Tibial artery (tissue), 4 donors: Measurements from ENCODE around the gene NMRK1.

Experiments
- DNase-seq, 2 donors: peaks; one replicate each; pipeline ENCODE4 v3.0.0-alpha.2; 2019
- H3K27ac ChIP-seq, 2 donors: fragments of 200-600 bp; sonication (generic) in 1 of 2; 1 replicate in 1 of 2; 2 replicates in 1 of 2; pipeline ENCODE4 v1.5.1; 2018 to 2019; ENCODE audit warnings: mild to moderate bottlenecking in 1 of 2
- H3K27me3 ChIP-seq, 2 donors: fragments of 200-600 bp; sonication (generic) in 1 of 2; one replicate each; pipeline versions ENCODE4 v1.5.1 to v1.6.0; 2016 to 2019
- H3K36me3 ChIP-seq, 3 donors: fragments of 200-600 bp; sonication (generic) in 2 of 3; one replicate each; pipeline ENCODE4 v1.5.1; 2016 to 2019; ENCODE audit warnings: mild to moderate bottlenecking in 2 of 3
- H3K4me1 ChIP-seq, 4 donors: fragments of 200-600 bp; sonication (generic) in 2 of 4; 1 replicate in 3 of 4; 2 replicates in 1 of 4; pipeline ENCODE4 v1.5.1; 2016 to 2019
- H3K4me3 ChIP-seq, 2 donors: fragments of 200-600 bp; sonication (generic) in 1 of 2; 1 replicate in 1 of 2; 2 replicates in 1 of 2; pipeline ENCODE4 v1.5.1; 2018 to 2019; ENCODE audit warnings: mild to moderate bottlenecking in 2 of 2
- H3K9me3 ChIP-seq, 3 donors: fragments of 200-600 bp; sonication (generic) in 1 of 3; one replicate each; pipeline ENCODE4 v1.5.1; 2016 to 2019
- CTCF ChIP-seq, 2 experiments: fragments of 200-600 bp in 1 of 2; fragments of 450-650 bp in 1 of 2; IDR thresholded peaks; one replicate each; pipeline ENCODE4 v1.5.1; 2017 to 2019; ENCODE audit warnings: antibody characterized with exemption in 2 of 2, mild to moderate bottlenecking in 1 of 2, moderate library complexity in 1 of 2
- intact Hi-C: fragments of 100-400 bp; cut with DNase I; formaldehyde crosslinking; loops from one replicate; pipeline ENCODE4 v1.15.0; 2023; ENCODE audit warnings: low total_unique reads

The NMRK1 gene

GRCh38 chr9:75033791-75034473 lies 54.0 kb downstream of the NMRK1 start:
- intact Hi-C loops, result loop anchor here (2.0 kb wide), 1 partner anchor 43 kb away; no protein-coding TSS in a partner anchor
- TF ChIP-seq CTCF (IDR thresholded peaks at IDR 0.05), result no peak
- Histone ChIP-seq H3K36me3 (no peaks in the 10 kb centered on the region), H3K9me3 (no peaks in the 10 kb centered on the region), H3K27ac (no peak overlapping the region), H3K27me3 (peaks cover 0 to 2% of the 10 kb centered on the region in 2 donors), H3K4me1 (no peaks in the 10 kb centered on the region), H3K4me3 (no peak overlapping the region)
- DNase-seq, result no peak

GRCh38 chr9:75027187-75028107 lies 60.5 kb downstream of the NMRK1 start:
- peak; percentile 51 to 76 for DNase-seq
- Histone ChIP-seq H3K4me3 (peak overlapping the region; percentile 82 to 90), H3K27me3 (no peaks in the 10 kb centered on the region), H3K27ac (peak overlapping the region; percentile 81 to 92), H3K4me1 (peaks cover 0 to 12% (median 9%) of the 10 kb centered on the region in 4 donors), H3K36me3 (no peaks in the 10 kb centered on the region), H3K9me3 (no peaks in the 10 kb centered on the region)
- TF ChIP-seq CTCF (IDR thresholded peaks at IDR 0.05), result no peak
- intact Hi-C loops, result loop anchor here (5.0 kb wide), 1 partner anchor 75 kb away; the partner anchor contains the start of gene C9orf40

- H3K27me3 ChIP-seq, result no peaks in the 10 kb centered on the region
- H3K4me3 ChIP-seq, result no peak overlapping the region
- intact Hi-C loops, result no loop called here
- H3K27ac ChIP-seq, result no peak overlapping the region
- TF ChIP-seq CTCF (IDR thresholded peaks at IDR 0.05), result no peak
- no peaks in the 10 kb centered on the region for H3K36me3 ChIP-seq
- H3K9me3 ChIP-seq, result no peaks in the 10 kb centered on the region
- DNase-seq, result no peak
- peaks cover 0 to 12% (median 9%) of the 10 kb centered on the region in 4 donors for H3K4me1 ChIP-seq
Observed at GRCh38 chr9:75023846-75024245, 64.1 kb downstream of the NMRK1 start.

GRCh38 chr9:75019654-75020053 lies 68.3 kb downstream of the NMRK1 start:
- Histone ChIP-seq H3K4me3 (no peak overlapping the region), H3K36me3 (no peaks in the 10 kb centered on the region), H3K4me1 (no peaks in the 10 kb centered on the region), H3K27me3 (no peaks in the 10 kb centered on the region), H3K9me3 (no peaks in the 10 kb centered on the region), H3K27ac (no peak overlapping the region)
- intact Hi-C loops, result no loop called here
- TF ChIP-seq CTCF (IDR thresholded peaks at IDR 0.05), result no peak
- DNase-seq, result no peak

- Histone ChIP-seq H3K4me3 (no peak overlapping the region), H3K36me3 (no peaks in the 10 kb centered on the region), H3K27ac (no peak overlapping the region), H3K9me3 (no peaks in the 10 kb centered on the region), H3K4me1 (no peaks in the 10 kb centered on the region), H3K27me3 (no peaks in the 10 kb centered on the region)
- TF ChIP-seq CTCF (IDR thresholded peaks at IDR 0.05), result no peak
- DNase-seq, result no peak
- intact Hi-C loops, result no loop called here
Observed at GRCh38 chr9:75019022-75019421, 68.9 kb downstream of the NMRK1 start.
